GM23338 (cell line): ENCODE data around the gene TGFB1. TPM values are rescaled to one million over a fixed set of nuclear protein-coding genes. Genes with fewer than 3 reads are reported as not detected.

ENCODE experiments used
- ATAC-seq: fragments of 200-7000 bp; cut with Tn5 transposase; 3 replicates; pipeline ENCODE4 v1.9.1; 2020
- DNase-seq: peaks from one replicate; pipeline ENCODE4 v3.0.0-alpha.2; 2015; ENCODE audit warnings: low spot score
- H2AFZ ChIP-seq: fragments of 200-600 bp; sonication (generic); 2 replicates; pipeline ENCODE4 v1.8.0; 2016; ENCODE audit warnings: antibody characterized with exemption, mild to moderate bottlenecking, moderate library complexity
- H3F3A ChIP-seq: fragments of 200-600 bp; sonication (generic); replicated peaks from 2 replicates; pipeline ENCODE4 v1.8.0; 2017; ENCODE audit warnings: antibody characterized with exemption, mixed run types, low read depth
- H3K27ac ChIP-seq: fragments of 200-600 bp; sonication (generic); 2 replicates; pipeline ENCODE4 v1.6.1; 2016; ENCODE audit warnings: low read depth
- H3K27me3 ChIP-seq: fragments of 200-600 bp; sonication (generic); 2 replicates; pipeline ENCODE4 v1.8.0; 2016; ENCODE audit warnings: mild to moderate bottlenecking, mixed run types, moderate library complexity; ENCODE audit not compliant: insufficient read depth
- H3K36me3 ChIP-seq: fragments of 200-600 bp; sonication (generic); 2 replicates; pipeline ENCODE4 v1.8.0; 2016; ENCODE audit warnings: mild to moderate bottlenecking; ENCODE audit not compliant: insufficient read depth
- H3K4me1 ChIP-seq: fragments of 200-600 bp; sonication (generic); 2 replicates; pipeline ENCODE4 v1.8.0; 2016; ENCODE audit warnings: mild to moderate bottlenecking, moderate library complexity; ENCODE audit not compliant: insufficient read depth
- H3K4me2 ChIP-seq: fragments of 200-600 bp; sonication (generic); 2 replicates; pipeline ENCODE4 v1.7.1; 2017; ENCODE audit warnings: mixed run types
- H3K4me3 ChIP-seq: fragments of 200-600 bp; sonication (generic); 2 replicates; pipeline ENCODE4 v1.6.1; 2016; ENCODE audit warnings: mixed run types
- H3K79me2 ChIP-seq: fragments of 200-600 bp; sonication (generic); replicated peaks from 2 replicates; pipeline ENCODE4 v1.8.0; 2017; ENCODE audit warnings: mild to moderate bottlenecking; ENCODE audit not compliant: insufficient read depth
- H3K9me2 ChIP-seq: fragments of 200-600 bp; sonication (generic); 2 replicates; pipeline ENCODE4 v1.8.0; 2017; ENCODE audit not compliant: insufficient read depth
- H4K20me1 ChIP-seq: fragments of 200-600 bp; sonication (generic); replicated peaks from 2 replicates; pipeline ENCODE4 v1.8.0; 2017; ENCODE audit warnings: mild to moderate bottlenecking; ENCODE audit not compliant: insufficient read depth
- H3K27ac Mint-ChIP-seq: 2 replicates; pipeline ENCODE4 v1.8.0; 2020; ENCODE audit warnings: inconsistent platforms, mild to moderate bottlenecking, moderate library complexity, mixed read lengths
- H3K27me3 Mint-ChIP-seq: 3 replicates; pipeline ENCODE4 v1.8.0; 2022; ENCODE audit warnings: low read depth, mild to moderate bottlenecking, moderate library complexity, mixed read lengths, inconsistent platforms; ENCODE audit not compliant: insufficient read depth, poor library complexity
- H3K36me3 Mint-ChIP-seq: 3 replicates; pipeline ENCODE4 v1.8.0; 2021; ENCODE audit warnings: low read depth, mild to moderate bottlenecking, inconsistent platforms, moderate library complexity, mixed read lengths
- H3K4me1 Mint-ChIP-seq: 3 replicates; pipeline ENCODE4 v1.8.0; 2020; ENCODE audit warnings: mild to moderate bottlenecking, inconsistent platforms, mixed read lengths
- H3K4me3 Mint-ChIP-seq: 3 replicates; pipeline ENCODE4 v1.8.0; 2021; ENCODE audit warnings: moderate library complexity, mild to moderate bottlenecking, inconsistent platforms, mixed read lengths
- H3K9me3 Mint-ChIP-seq: 3 replicates; pipeline ENCODE4 v1.8.0; 2020; ENCODE audit warnings: moderate library complexity, mild to moderate bottlenecking, inconsistent platforms, mixed read lengths
- EZH2 ChIP-seq: fragments of 200-600 bp; sonication (generic); IDR thresholded peaks from one replicate; pipeline ENCODE4 v1.8.0; 2017; ENCODE audit warnings: antibody characterized with exemption, mild to moderate bottlenecking, low read depth; ENCODE audit not compliant: unreplicated experiment
- EZH2phosphoT487 ChIP-seq: fragments of 200-600 bp; sonication (generic); IDR thresholded peaks from one replicate; pipeline ENCODE4 v1.8.1; 2018; ENCODE audit warnings: antibody characterized with exemption; ENCODE audit not compliant: unreplicated experiment
- JUNB ChIP-seq: IDR thresholded peaks from one replicate; pipeline ENCODE4 v1.6.1; 2016; ENCODE audit warnings: antibody characterized with exemption; ENCODE audit not compliant: unreplicated experiment
- NANOG ChIP-seq: IDR thresholded peaks from 2 replicates; pipeline ENCODE4 v1.6.1; 2016; ENCODE audit warnings: antibody characterized with exemption, borderline replicate concordance
- POLR2AphosphoS5 ChIP-seq: IDR thresholded peaks from 2 replicates; pipeline ENCODE4 v1.6.1; 2016; ENCODE audit warnings: antibody characterized with exemption, low read depth
- STAT1 ChIP-seq: IDR thresholded peaks from one replicate; pipeline ENCODE4 v1.6.1; 2016; ENCODE audit warnings: antibody characterized with exemption; ENCODE audit not compliant: unreplicated experiment
- ZNF114 ChIP-seq: fragments of 250-450 bp; sonication (Bioruptor Pico); IDR thresholded peaks from 2 replicates; pipeline ENCODE4 v1.5.0; 2020; ENCODE audit warnings: mild to moderate bottlenecking, moderate library complexity
- ZNF331 ChIP-seq: fragments of 250-450 bp; sonication (Bioruptor Pico); IDR thresholded peaks from 2 replicates; pipeline ENCODE4 v1.5.0; 2020; ENCODE audit warnings: low read depth, mild to moderate bottlenecking, moderate library complexity
- polyA plus RNA-seq: library from polyadenylated mRNA; unstranded; fragments of >200 nt; fragmentation: Nextera tagmentation; extraction: Ambion mirVana; gene quantifications from 2 replicates; pipeline ENCODE4 v1.2.1, GENCODE V29; 2016
- total RNA-seq: library from RNA; depleted of rRNA; stranded (reverse); fragments of >200 nt; shearing (Covaris generic); gene quantifications from 2 replicates; pipeline ENCODE4 v1.2.3, GENCODE V29; 2014
- TF ChIP-seq, protein P1 (sequence below): IDR thresholded peaks from one replicate; pipeline ENCODE4 v1.6.1; 2018; ENCODE audit warnings: antibody characterized with exemption; ENCODE audit not compliant: unreplicated experiment
- TF ChIP-seq, protein P2 (sequence below): fragments of 250-450 bp; sonication (Bioruptor Pico); IDR thresholded peaks from 2 replicates; pipeline ENCODE4 v1.5.0; 2020; ENCODE audit warnings: mild to moderate bottlenecking, moderate library complexity

The TGFB1 gene
- total and polyA plus RNA-seq, 2 experiments from 2014 or later = 0.99 to 7.9 TPM

DNA sequence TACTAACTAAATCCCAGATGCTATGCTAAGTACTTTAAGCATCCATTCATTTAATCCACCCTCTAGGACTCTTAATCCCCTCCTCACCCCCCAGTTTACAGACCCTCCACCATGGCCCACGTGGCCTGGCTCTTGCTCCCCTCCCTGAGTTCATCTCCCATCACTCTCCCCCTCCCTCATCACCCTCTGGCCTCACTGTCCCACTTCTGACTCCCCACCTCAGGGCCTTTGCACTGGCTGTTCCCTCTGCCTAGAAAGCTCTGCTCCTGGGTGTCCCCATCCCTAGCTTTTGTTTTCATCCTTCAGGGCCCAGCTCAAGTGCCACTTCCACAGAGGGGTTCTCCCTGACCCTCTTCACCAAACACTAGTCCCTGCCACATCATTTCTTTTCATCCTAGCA, 6.0 kb upstream of the TGFB1 start:
- 0 out of 2 replicates have a peak, but pooled peaks cover 4% of the 10 kb centered on the region for H3F3A ChIP-seq
- no peak overlapping the region for H2AFZ ChIP-seq
- H3K79me2 ChIP-seq = no peaks in the 10 kb centered on the region
- H3K4me1 Mint-ChIP-seq = peaks cover 4% of the 10 kb centered on the region; the same call in 2 of the 3 replicates
- no peaks in the 10 kb centered on the region for H3K4me1 ChIP-seq
- H3K27ac ChIP-seq = no peak overlapping the region
- no peaks in the 10 kb centered on the region; the same call in 2 of the 3 replicates for H3K36me3 Mint-ChIP-seq
- DNase-seq (no peak), ATAC-seq (no peak)
- no peak overlapping the region for H3K27ac Mint-ChIP-seq
- H3K4me2 ChIP-seq = no peak overlapping the region
- peaks cover 26% of the 10 kb centered on the region for H3K27me3 Mint-ChIP-seq
- no peaks in the 10 kb centered on the region for H3K36me3 ChIP-seq
- no peak overlapping the region for H3K4me3 Mint-ChIP-seq
- TF ChIP-seq ZNF114 (CRISPR knock-in tag) (no peak), ZNF331 (CRISPR knock-in tag) (no peak), JUNB (no peak), EZH2phosphoT487 (no peak), EZH2 (no peak), STAT1 (no peak), NANOG (no peak), POLR2AphosphoS5 (no peak)
- TF ChIP-seq, protein P1, sequence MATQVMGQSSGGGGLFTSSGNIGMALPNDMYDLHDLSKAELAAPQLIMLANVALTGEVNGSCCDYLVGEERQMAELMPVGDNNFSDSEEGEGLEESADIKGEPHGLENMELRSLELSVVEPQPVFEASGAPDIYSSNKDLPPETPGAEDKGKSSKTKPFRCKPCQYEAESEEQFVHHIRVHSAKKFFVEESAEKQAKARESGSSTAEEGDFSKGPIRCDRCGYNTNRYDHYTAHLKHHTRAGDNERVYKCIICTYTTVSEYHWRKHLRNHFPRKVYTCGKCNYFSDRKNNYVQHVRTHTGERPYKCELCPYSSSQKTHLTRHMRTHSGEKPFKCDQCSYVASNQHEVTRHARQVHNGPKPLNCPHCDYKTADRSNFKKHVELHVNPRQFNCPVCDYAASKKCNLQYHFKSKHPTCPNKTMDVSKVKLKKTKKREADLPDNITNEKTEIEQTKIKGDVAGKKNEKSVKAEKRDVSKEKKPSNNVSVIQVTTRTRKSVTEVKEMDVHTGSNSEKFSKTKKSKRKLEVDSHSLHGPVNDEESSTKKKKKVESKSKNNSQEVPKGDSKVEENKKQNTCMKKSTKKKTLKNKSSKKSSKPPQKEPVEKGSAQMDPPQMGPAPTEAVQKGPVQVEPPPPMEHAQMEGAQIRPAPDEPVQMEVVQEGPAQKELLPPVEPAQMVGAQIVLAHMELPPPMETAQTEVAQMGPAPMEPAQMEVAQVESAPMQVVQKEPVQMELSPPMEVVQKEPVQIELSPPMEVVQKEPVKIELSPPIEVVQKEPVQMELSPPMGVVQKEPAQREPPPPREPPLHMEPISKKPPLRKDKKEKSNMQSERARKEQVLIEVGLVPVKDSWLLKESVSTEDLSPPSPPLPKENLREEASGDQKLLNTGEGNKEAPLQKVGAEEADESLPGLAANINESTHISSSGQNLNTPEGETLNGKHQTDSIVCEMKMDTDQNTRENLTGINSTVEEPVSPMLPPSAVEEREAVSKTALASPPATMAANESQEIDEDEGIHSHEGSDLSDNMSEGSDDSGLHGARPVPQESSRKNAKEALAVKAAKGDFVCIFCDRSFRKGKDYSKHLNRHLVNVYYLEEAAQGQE = no peak
- TF ChIP-seq, protein P2, sequence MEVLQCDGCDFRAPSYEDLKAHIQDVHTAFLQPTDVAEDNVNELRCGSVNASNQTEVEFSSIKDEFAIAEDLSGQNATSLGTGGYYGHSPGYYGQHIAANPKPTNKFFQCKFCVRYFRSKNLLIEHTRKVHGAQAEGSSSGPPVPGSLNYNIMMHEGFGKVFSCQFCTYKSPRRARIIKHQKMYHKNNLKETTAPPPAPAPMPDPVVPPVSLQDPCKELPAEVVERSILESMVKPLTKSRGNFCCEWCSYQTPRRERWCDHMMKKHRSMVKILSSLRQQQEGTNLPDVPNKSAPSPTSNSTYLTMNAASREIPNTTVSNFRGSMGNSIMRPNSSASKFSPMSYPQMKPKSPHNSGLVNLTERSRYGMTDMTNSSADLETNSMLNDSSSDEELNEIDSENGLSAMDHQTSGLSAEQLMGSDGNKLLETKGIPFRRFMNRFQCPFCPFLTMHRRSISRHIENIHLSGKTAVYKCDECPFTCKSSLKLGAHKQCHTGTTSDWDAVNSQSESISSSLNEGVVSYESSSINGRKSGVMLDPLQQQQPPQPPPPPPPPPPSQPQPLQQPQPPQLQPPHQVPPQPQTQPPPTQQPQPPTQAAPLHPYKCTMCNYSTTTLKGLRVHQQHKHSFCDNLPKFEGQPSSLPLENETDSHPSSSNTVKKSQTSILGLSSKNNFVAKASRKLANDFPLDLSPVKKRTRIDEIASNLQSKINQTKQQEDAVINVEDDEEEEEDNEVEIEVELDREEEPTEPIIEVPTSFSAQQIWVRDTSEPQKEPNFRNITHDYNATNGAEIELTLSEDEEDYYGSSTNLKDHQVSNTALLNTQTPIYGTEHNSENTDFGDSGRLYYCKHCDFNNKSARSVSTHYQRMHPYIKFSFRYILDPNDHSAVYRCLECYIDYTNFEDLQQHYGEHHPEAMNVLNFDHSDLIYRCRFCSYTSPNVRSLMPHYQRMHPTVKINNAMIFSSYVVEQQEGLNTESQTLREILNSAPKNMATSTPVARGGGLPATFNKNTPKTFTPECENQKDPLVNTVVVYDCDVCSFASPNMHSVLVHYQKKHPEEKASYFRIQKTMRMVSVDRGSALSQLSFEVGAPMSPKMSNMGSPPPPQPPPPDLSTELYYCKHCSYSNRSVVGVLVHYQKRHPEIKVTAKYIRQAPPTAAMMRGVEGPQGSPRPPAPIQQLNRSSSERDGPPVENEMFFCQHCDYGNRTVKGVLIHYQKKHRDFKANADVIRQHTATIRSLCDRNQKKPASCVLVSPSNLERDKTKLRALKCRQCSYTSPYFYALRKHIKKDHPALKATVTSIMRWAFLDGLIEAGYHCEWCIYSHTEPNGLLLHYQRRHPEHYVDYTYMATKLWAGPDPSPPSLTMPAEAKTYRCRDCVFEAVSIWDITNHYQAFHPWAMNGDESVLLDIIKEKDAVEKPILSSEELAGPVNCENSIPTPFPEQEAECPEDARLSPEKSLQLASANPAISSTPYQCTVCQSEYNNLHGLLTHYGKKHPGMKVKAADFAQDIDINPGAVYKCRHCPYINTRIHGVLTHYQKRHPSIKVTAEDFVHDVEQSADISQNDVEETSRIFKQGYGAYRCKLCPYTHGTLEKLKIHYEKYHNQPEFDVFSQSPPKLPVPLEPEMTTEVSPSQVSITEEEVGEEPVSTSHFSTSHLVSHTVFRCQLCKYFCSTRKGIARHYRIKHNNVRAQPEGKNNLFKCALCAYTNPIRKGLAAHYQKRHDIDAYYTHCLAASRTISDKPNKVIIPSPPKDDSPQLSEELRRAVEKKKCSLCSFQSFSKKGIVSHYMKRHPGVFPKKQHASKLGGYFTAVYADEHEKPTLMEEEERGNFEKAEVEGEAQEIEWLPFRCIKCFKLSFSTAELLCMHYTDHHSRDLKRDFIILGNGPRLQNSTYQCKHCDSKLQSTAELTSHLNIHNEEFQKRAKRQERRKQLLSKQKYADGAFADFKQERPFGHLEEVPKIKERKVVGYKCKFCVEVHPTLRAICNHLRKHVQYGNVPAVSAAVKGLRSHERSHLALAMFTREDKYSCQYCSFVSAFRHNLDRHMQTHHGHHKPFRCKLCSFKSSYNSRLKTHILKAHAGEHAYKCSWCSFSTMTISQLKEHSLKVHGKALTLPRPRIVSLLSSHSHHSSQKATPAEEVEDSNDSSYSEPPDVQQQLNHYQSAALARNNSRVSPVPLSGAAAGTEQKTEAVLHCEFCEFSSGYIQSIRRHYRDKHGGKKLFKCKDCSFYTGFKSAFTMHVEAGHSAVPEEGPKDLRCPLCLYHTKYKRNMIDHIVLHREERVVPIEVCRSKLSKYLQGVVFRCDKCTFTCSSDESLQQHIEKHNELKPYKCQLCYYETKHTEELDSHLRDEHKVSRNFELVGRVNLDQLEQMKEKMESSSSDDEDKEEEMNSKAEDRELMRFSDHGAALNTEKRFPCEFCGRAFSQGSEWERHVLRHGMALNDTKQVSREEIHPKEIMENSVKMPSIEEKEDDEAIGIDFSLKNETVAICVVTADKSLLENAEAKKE = no peak
- no peak overlapping the region for H3K4me3 ChIP-seq
- no peaks in the 10 kb centered on the region for H4K20me1 ChIP-seq
- H3K9me3 Mint-ChIP-seq = no peaks in the 10 kb centered on the region; the same call in 2 of the 3 replicates
- H3K27me3 ChIP-seq = no peaks in the 10 kb centered on the region
- no peaks in the 10 kb centered on the region for H3K9me2 ChIP-seq
